Osteoblast (primary cell): ENCODE data around the gene NDUFS8. TPM values are rescaled to one million over a fixed set of nuclear protein-coding genes. Genes with fewer than 3 reads are reported as not detected.

Source experiments
- DNase-seq: peaks from one replicate; pipeline ENCODE4 v3.0.0; 2011; ENCODE audit warnings: low spot score, mixed read lengths; ENCODE audit not compliant: insufficient read length; ENCODE audit errors: missing footprints
- H2AFZ ChIP-seq: 2 replicates; pipeline ENCODE4 v1.6.0; 2011; ENCODE audit warnings: mild to moderate bottlenecking, low read length
- H3K27ac ChIP-seq: 2 replicates; pipeline ENCODE4 v1.5.1; 2011; ENCODE audit warnings: mild to moderate bottlenecking, low read depth, low read length, moderate library complexity
- H3K27me3 ChIP-seq: 2 replicates; pipeline ENCODE4 v1.6.0; 2012; ENCODE audit warnings: mild to moderate bottlenecking, control low read depth, inconsistent platforms, low read length, moderate library complexity; ENCODE audit not compliant: insufficient read depth
- H3K36me3 ChIP-seq: 2 replicates; pipeline ENCODE4 v1.5.1; 2011; ENCODE audit warnings: mild to moderate bottlenecking, low read length, control low read depth, moderate library complexity; ENCODE audit not compliant: insufficient read depth
- H3K4me1 ChIP-seq: 2 replicates; pipeline ENCODE4 v1.5.1; 2011; ENCODE audit warnings: mild to moderate bottlenecking, low read length, control low read depth, moderate library complexity; ENCODE audit not compliant: insufficient read depth
- H3K4me2 ChIP-seq: 2 replicates; pipeline ENCODE4 v1.6.0; 2011; ENCODE audit warnings: mild to moderate bottlenecking, low read length; ENCODE audit not compliant: insufficient read depth
- H3K4me3 ChIP-seq: fragments of 200-600 bp; sonication (generic); 3 replicates; pipeline ENCODE4 v1.5.1; 2012; ENCODE audit warnings: mild to moderate bottlenecking, low read length, inconsistent platforms; ENCODE audit not compliant: insufficient read depth
- H3K79me2 ChIP-seq: 2 replicates; pipeline ENCODE4 v1.6.0; 2012; ENCODE audit warnings: mild to moderate bottlenecking, low read length, control low read depth, inconsistent platforms; ENCODE audit not compliant: insufficient read depth
- H3K9me3 ChIP-seq: 2 replicates; pipeline ENCODE4 v1.5.1; 2011; ENCODE audit warnings: low read depth, low read length, control low read depth
- H4K20me1 ChIP-seq: 2 replicates; pipeline ENCODE4 v1.6.0; 2012; ENCODE audit warnings: mild to moderate bottlenecking, low read length, control low read depth; ENCODE audit not compliant: insufficient read depth
- total RNA-seq: library from RNA; depleted of rRNA; stranded (reverse); fragments of >200 nt; gene quantifications from 2 replicates; pipeline ENCODE4 v1.2.3, GENCODE V29; 2012
- TF ChIP-seq, protein P1 (sequence below): IDR thresholded peaks from 2 replicates; pipeline ENCODE4 v1.5.1; 2011; ENCODE audit warnings: mild to moderate bottlenecking, low read depth, low read length, moderate library complexity; ENCODE audit errors: extremely low read depth

The NDUFS8 gene
- total RNA-seq, 1 donor = 73.1 TPM

DNA sequence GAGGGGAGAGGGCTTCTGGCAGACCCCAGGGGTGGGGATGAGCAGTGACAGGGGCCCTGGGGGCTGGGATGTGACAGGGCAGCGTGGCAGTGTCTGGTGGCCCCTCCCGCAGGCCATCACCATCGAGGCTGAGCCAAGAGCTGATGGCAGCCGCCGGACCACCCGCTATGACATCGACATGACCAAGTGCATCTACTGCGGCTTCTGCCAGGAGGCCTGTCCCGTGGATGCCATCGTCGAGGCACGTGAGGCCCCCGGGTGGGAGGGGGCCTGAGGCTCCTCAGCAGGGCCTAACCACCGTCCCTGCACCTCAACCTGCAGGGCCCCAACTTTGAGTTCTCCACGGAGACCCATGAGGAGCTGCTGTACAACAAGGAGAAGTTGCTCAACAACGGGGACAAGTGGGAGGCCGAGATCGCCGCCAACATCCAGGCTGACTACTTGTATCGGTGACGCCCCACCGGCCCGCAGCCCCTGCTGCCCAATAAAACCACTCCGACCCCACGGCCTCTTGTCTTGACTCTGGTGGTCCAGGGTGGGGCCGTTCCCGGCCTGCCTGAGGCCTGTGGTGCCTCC is 5.7 kb downstream of the NDUFS8 start:
- Histone ChIP-seq H3K79me2 (peaks cover 56% of the 10 kb centered on the region), H3K4me2 (no peak overlapping the region), H2AFZ (no peak overlapping the region), H3K36me3 (peaks cover 25% of the 10 kb centered on the region), H3K9me3 (no peaks in the 10 kb centered on the region), H3K27me3 (no peaks in the 10 kb centered on the region), H3K4me1 (peaks cover 29% of the 10 kb centered on the region), H3K27ac (no peak overlapping the region), H3K4me3 (no peak overlapping the region), H4K20me1 (no peaks in the 10 kb centered on the region)
- peak; percentile 80 for DNase-seq
- TF ChIP-seq, protein P1, sequence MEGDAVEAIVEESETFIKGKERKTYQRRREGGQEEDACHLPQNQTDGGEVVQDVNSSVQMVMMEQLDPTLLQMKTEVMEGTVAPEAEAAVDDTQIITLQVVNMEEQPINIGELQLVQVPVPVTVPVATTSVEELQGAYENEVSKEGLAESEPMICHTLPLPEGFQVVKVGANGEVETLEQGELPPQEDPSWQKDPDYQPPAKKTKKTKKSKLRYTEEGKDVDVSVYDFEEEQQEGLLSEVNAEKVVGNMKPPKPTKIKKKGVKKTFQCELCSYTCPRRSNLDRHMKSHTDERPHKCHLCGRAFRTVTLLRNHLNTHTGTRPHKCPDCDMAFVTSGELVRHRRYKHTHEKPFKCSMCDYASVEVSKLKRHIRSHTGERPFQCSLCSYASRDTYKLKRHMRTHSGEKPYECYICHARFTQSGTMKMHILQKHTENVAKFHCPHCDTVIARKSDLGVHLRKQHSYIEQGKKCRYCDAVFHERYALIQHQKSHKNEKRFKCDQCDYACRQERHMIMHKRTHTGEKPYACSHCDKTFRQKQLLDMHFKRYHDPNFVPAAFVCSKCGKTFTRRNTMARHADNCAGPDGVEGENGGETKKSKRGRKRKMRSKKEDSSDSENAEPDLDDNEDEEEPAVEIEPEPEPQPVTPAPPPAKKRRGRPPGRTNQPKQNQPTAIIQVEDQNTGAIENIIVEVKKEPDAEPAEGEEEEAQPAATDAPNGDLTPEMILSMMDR = no peak

DNA sequence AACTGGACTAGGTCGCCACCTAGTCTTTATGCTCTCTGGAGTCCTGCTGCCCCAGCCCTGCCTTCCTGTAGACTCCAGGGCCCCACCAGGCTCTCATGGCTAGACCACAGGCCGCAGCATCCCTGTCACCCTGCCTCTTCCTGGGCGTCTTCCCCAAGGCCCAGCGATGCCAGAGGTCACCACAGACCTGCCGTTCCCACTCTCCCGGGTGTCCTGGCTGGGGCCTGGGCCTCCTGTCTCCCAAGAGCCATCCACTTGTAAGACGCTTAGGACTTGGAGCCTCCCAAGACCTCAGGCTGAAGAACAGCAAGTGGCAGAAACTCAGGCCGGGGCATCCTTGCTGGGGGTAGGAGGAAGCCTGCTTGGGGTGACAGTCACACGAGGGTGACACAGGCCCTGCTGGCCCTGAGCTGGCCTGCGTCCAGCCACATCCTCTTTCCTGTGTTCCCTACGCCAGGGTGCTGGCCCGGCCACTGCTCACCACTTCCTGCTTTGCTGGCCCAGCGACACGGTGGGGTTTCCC is 6.3 kb downstream of the NDUFS8 start:
- H3K27me3 ChIP-seq = no peaks in the 10 kb centered on the region
- H3K27ac ChIP-seq = no peak overlapping the region
- no peaks in the 10 kb centered on the region for H3K9me3 ChIP-seq
- H3K4me3 ChIP-seq = no peak overlapping the region
- H3K36me3 ChIP-seq = peaks cover 26% of the 10 kb centered on the region
- H4K20me1 ChIP-seq = no peaks in the 10 kb centered on the region
- peak; percentile 84 for DNase-seq
- no peak overlapping the region for H2AFZ ChIP-seq
- TF ChIP-seq, protein P1 = no peak
- no peak overlapping the region for H3K4me2 ChIP-seq
- H3K4me1 ChIP-seq = peaks cover 24% of the 10 kb centered on the region
- peaks cover 56% of the 10 kb centered on the region for H3K79me2 ChIP-seq

DNA sequence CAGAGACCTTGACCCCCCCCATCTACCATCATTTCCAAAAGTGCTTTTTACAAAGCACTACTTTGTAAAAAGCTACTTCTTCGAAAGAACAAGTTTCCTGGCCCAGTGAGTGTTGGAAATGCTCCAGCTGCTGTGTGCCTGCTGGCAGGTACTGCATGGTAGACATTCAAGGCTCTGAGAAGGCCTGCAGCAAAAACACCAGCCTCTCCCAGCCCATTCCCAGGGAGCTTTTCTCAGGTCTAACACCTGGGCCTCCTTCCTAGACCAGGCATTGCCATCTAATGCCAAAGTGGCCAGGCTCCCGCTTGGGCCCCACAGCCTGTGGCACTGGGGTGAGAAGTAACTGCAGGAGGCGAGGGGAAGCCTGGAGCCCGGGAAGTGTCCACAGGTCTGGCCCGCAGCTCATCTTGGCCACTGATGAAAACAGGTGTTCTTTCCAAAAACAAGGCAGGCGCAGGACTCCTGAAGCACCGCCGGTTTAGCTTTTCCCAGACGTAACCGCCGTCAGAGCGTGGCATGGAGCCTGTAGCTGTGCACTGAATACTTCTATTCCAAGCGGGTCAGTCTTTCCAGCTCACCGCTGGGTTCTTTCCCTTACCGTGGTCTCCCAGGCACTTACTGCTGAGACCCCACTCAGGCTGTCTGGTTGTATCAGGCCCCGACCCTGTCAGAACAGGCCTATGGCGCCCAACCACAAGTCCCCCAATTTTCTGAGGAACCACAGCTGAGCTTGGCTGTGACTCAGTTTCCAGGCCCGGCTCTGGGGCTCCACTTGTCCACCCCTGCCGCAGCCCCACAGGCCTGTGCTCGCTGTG is 7.1 kb downstream of the NDUFS8 start:
- Histone ChIP-seq H2AFZ (no peak overlapping the region), H3K4me1 (peaks cover 21% of the 10 kb centered on the region), H4K20me1 (no peaks in the 10 kb centered on the region), H3K27me3 (no peaks in the 10 kb centered on the region), H3K27ac (peak overlapping the region; percentile 73), H3K4me2 (no peak overlapping the region), H3K4me3 (no peak overlapping the region), H3K9me3 (no peaks in the 10 kb centered on the region), H3K79me2 (peaks cover 49% of the 10 kb centered on the region), H3K36me3 (peaks cover 22% of the 10 kb centered on the region)
- TF ChIP-seq, protein P1 = no peak
- peak; percentile 76 for DNase-seq

DNA sequence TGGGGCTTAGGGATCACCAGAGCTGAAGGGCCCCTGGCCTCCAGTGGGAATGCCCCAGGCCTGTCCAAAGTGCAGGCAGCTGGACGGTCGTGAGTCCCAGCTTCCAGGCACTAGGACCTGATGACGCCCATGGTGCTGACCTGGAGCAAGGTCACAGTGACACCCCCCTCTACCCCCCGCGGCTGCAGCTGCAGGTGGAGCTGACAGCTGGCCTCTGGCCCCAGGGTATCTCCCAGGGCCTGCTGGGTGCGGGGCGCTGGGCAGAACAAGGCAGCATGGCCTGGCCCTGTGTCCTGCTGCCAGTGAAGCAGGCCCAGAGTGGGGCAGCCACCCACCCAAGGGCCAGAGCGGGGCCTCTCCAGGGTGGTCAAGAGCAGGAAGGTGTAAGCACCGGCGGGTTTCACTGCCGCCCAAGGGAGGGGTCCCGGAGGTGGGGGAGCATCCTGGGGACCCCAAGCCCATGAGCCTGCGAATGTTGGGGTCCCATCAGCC is 7.8 kb downstream of the NDUFS8 start:
- no peaks in the 10 kb centered on the region for H4K20me1 ChIP-seq
- H3K27ac ChIP-seq = peak overlapping the region; percentile 73
- H3K36me3 ChIP-seq = peaks cover 16% of the 10 kb centered on the region
- H3K4me1 ChIP-seq = peaks cover 21% of the 10 kb centered on the region
- H2AFZ ChIP-seq = peak overlapping the region; percentile 76
- TF ChIP-seq, protein P1 = no peak
- peaks cover 44% of the 10 kb centered on the region for H3K79me2 ChIP-seq
- peak overlapping the region; percentile 87 for H3K4me2 ChIP-seq
- H3K27me3 ChIP-seq = no peaks in the 10 kb centered on the region
- peak; percentile 93 for DNase-seq
- H3K9me3 ChIP-seq = no peaks in the 10 kb centered on the region
- peak overlapping the region; percentile 86 for H3K4me3 ChIP-seq
